Kidney epithelial cell (primary cell): ENCODE data around the gene SUN2. TPM values are rescaled to one million over a fixed set of nuclear protein-coding genes. Genes with fewer than 3 reads are reported as not detected.

ENCODE experiments used
- DNase-seq: peaks from one replicate; pipeline ENCODE4 v3.0.0-alpha.2; 2010; ENCODE audit warnings: low read depth
- H3K27me3 ChIP-seq: 2 replicates; pipeline ENCODE4 v1.6.0; 2011; ENCODE audit warnings: low read length; ENCODE audit not compliant: control insufficient read depth, insufficient read depth
- H3K36me3 ChIP-seq: 2 replicates; pipeline ENCODE4 v1.5.1; 2011; ENCODE audit warnings: low read length; ENCODE audit not compliant: control insufficient read depth, insufficient read depth
- H3K4me3 ChIP-seq: 2 replicates; pipeline ENCODE4 v1.5.1; 2011; ENCODE audit warnings: low read depth, mild to moderate bottlenecking, control low read depth, low read length
- CTCF ChIP-seq: IDR thresholded peaks from 2 replicates; pipeline ENCODE4 v1.5.1; 2011; ENCODE audit warnings: mild to moderate bottlenecking, moderate library complexity, low read length, control low read depth, inconsistent platforms; ENCODE audit not compliant: insufficient read depth, poor library complexity, severe bottlenecking
- total RNA-seq: library from RNA; depleted of rRNA; stranded (reverse); fragments of >200 nt; gene quantifications from 2 replicates; pipeline ENCODE4 v1.2.3, GENCODE V29; 2015

SUN2 gene
- total RNA-seq, 1 donor from 2014 or later, result 105 TPM

- Histone ChIP-seq H3K27me3 (peaks cover 12% of the 10 kb centered on the region), H3K4me3 (no peak overlapping the region), H3K36me3 (no peaks in the 10 kb centered on the region)
- TF ChIP-seq CTCF, result no peak
- no peak for DNase-seq
Measured at GRCh38 chr22:38795569-38795968, 39.8 kb upstream of the SUN2 start.

- TF ChIP-seq CTCF, result no peak
- no peaks in the 10 kb centered on the region for H3K36me3 ChIP-seq
- H3K27me3 ChIP-seq, result peaks cover 12% of the 10 kb centered on the region
- H3K4me3 ChIP-seq, result peak within 1 kb of the TSS; percentile 88
- DNase-seq, result peak; percentile 97
Measured at GRCh38 chr22:38793721-38794466, 38.1 kb upstream of the SUN2 start, which contains the start of gene DNAL4. Gene DNAL4 (minus strand): TSS chr22:38794143. CDS start chr22:38782731, 11,412 bp downstream.

- no peak for TF ChIP-seq CTCF
- peak overlapping the region; percentile 88 for H3K4me3 ChIP-seq
- peaks cover 12% of the 10 kb centered on the region for H3K27me3 ChIP-seq
- H3K36me3 ChIP-seq, result no peaks in the 10 kb centered on the region
- DNase-seq, result no peak
Measured at GRCh38 chr22:38793317-38793716, 37.5 kb upstream of the SUN2 start.

GRCh38 chr22:38792833-38793232 is 37.0 kb upstream of the SUN2 start:
- no peak for TF ChIP-seq CTCF
- no peak for DNase-seq
- H3K4me3 ChIP-seq, result peak overlapping the region; percentile 88
- H3K27me3 ChIP-seq, result peaks cover 12% of the 10 kb centered on the region
- no peaks in the 10 kb centered on the region for H3K36me3 ChIP-seq

- no peak for TF ChIP-seq CTCF
- H3K27me3 ChIP-seq, result no peaks in the 10 kb centered on the region
- no peaks in the 10 kb centered on the region for H3K36me3 ChIP-seq
- no peak for DNase-seq
- H3K4me3 ChIP-seq, result no peak overlapping the region
Measured at GRCh38 chr22:38789606-38790005, 33.8 kb upstream of the SUN2 start.

- Histone ChIP-seq H3K27me3 (no peaks in the 10 kb centered on the region), H3K36me3 (no peaks in the 10 kb centered on the region), H3K4me3 (no peak overlapping the region)
- TF ChIP-seq CTCF, result no peak
- DNase-seq, result no peak
Measured at GRCh38 chr22:38788846-38789245, 33.0 kb upstream of the SUN2 start.
